Dedifferentiated amniotic fluid mesenchymal stem cell (primary cell): Measurements from ENCODE around the gene PDZD7.
"Not testable (repeated sequence)": the region's sequence is repeated elsewhere in the genome, so short reads cannot be mapped to it uniquely, and the experiment has no call there.

Source experiments
- DNase-seq: peaks from one replicate; pipeline ENCODE4 v3.0.0-alpha.2; 2016; ENCODE audit errors: extremely low spot score

PDZD7 gene

GRCh38 chr10:101040851-101041250, 9.9 kb upstream of the PDZD7 start:
- DNase-seq, result no peak

GRCh38 chr10:101040061-101040460, 9.1 kb upstream of the PDZD7 start:
- DNase-seq, result no peak

- no peak for DNase-seq
These were observed 7.6 kb upstream of the PDZD7 start for GRCh38 chr10:101038484-101038883.

- DNase-seq, result no peak
These were observed 5.8 kb upstream of the PDZD7 start for GRCh38 chr10:101036726-101037125.

GRCh38 chr10:101035916-101036702, 5.2 kb upstream of the PDZD7 start:
- no peak for DNase-seq

GRCh38 chr10:101035314-101035713, 4.4 kb upstream of the PDZD7 start:
- no peak for DNase-seq

GRCh38 chr10:101034404-101034803, 3.5 kb upstream of the PDZD7 start:
- DNase-seq, result not testable (repeated sequence)

- no peak for DNase-seq
These were observed 2.3 kb upstream of the PDZD7 start for GRCh38 chr10:101033276-101033675.

- DNase-seq, result peak; percentile 89
These were observed 1.8 kb upstream of the PDZD7 start for GRCh38 chr10:101032637-101033224.

- DNase-seq, result peak; percentile 62
These were observed 1.1 kb upstream of the PDZD7 start for GRCh38 chr10:101031796-101032636.

GRCh38 chr10:101030496-101031127, 317 bp downstream of the PDZD7 start:
- DNase-seq, result no peak

- DNase-seq, result no peak
These were observed 1.2 kb downstream of the PDZD7 start for GRCh38 chr10:101029520-101030295.

GRCh38 chr10:101028446-101029337, 2.2 kb downstream of the PDZD7 start:
- no peak for DNase-seq

GRCh38 chr10:101027106-101027720, 3.7 kb downstream of the PDZD7 start:
- no peak for DNase-seq

GRCh38 chr10:101022967-101023705, 7.8 kb downstream of the PDZD7 start:
- no peak for DNase-seq

- no peak for DNase-seq
These were observed 9.2 kb downstream of the PDZD7 start for GRCh38 chr10:101021692-101022251.

- no peak for DNase-seq
These were observed 9.7 kb downstream of the PDZD7 start for GRCh38 chr10:101021239-101021638.

GRCh38 chr10:101020427-101021075, 10.4 kb downstream of the PDZD7 start:
- DNase-seq, result no peak

- no peak for DNase-seq
These were observed 11.6 kb downstream of the PDZD7 start for GRCh38 chr10:101019440-101019703.
